BLaER1 treated with 17β-estradiol and CSF1 and Interleukin-3, amounts not matched to agents 10 nM and 100 nM (cell line): ENCODE data around the gene KLHL28.

Source experiments
- H3K27ac ChIP-seq, 11 experiments: shearing (Covaris generic); formaldehyde crosslinking; 2 replicates each; pipeline ENCODE4 v1.8.1; 2022
- H3K27me3 ChIP-seq, 11 experiments: shearing (Covaris generic); formaldehyde crosslinking; 2 replicates each; pipeline ENCODE4 v1.8.1; 2022
- H3K36me3 ChIP-seq, 11 experiments: shearing (Covaris generic); formaldehyde crosslinking; 2 replicates each; pipeline ENCODE4 v1.8.1; 2022
- H3K4me1 ChIP-seq, 10 experiments: shearing (Covaris generic); formaldehyde crosslinking; 2 replicates each; pipeline ENCODE4 v1.8.1; 2022
- H3K4me2 ChIP-seq, 11 experiments: shearing (Covaris generic); formaldehyde crosslinking; 2 replicates each; pipeline ENCODE4 v1.8.1; 2022
- H3K4me3 ChIP-seq, 10 experiments: shearing (Covaris generic); formaldehyde crosslinking; 2 replicates each; pipeline ENCODE4 v1.8.1; 2022
- H3K9ac ChIP-seq, 11 experiments: shearing (Covaris generic); formaldehyde crosslinking; 2 replicates each; pipeline ENCODE4 v1.8.1; 2022
- H3K9me3 ChIP-seq, 11 experiments: shearing (Covaris generic); formaldehyde crosslinking; replicated peaks in 1 of 11; 2 replicates each; pipeline ENCODE4 v1.8.1; 2022
- H4K20me1 ChIP-seq, 11 experiments: shearing (Covaris generic); formaldehyde crosslinking; 2 replicates each; pipeline ENCODE4 v1.8.1; 2022
- Cebpa-rat ChIP-seq, 11 experiments: shearing (Covaris generic); IDR thresholded peaks; 2 replicates each; pipeline ENCODE4 v1.8.1; 2022

Gene KLHL28, protein sequence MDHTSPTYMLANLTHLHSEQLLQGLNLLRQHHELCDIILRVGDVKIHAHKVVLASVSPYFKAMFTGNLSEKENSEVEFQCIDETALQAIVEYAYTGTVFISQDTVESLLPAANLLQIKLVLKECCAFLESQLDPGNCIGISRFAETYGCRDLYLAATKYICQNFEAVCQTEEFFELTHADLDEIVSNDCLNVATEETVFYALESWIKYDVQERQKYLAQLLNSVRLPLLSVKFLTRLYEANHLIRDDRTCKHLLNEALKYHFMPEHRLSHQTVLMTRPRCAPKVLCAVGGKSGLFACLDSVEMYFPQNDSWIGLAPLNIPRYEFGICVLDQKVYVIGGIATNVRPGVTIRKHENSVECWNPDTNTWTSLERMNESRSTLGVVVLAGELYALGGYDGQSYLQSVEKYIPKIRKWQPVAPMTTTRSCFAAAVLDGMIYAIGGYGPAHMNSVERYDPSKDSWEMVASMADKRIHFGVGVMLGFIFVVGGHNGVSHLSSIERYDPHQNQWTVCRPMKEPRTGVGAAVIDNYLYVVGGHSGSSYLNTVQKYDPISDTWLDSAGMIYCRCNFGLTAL

DNA sequence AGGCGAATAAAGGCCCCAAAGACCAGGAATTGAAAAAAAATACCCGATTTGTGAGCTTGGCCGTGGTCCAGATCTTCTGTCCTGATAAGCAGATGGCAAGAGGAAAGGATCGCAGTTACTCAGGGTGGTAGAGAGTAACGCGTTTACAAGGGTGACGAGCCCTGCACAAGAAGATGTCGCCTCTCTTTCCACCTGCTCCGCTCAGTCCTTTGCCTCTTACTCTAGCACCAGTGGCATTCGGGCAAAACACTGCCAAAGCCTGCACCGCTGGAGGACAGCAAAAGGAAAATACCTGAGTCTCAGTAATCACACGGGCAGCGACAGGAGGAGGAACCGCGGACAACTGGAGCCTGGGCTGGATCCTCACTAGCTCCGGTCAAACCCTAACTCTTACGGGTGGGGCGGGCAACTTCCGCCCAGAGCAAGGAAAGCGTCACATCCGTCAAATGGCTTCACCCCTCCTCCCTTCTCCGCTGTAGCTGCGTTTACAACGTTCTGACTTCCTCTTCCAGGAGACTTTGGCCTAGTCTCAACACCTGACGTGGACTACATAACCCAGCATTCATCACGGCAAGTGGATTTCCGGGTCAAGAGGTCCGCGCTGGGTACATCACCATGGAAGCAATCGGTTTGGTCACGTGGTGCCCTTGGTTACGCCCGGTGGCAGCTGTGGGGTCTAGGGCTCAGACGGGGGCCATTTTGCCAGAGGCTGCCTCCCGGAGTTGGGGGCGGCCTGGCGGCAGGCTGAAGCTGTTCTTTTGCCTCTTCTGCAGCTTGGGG lies at the start of gene KLHL28, which contains the start of gene TOGARAM1:
Gene KLHL28 (minus strand): TSS at position 394 of the 780 bp plus-strand sequence. CDS start 16,019 bp downstream, outside the sequence.
Gene TOGARAM1 (plus strand): TSS at position 637 of the 780 bp plus-strand sequence. CDS start 232 bp downstream, outside the sequence.
- Histone ChIP-seq H3K4me1 (peaks cover 23 to 71% (median 40%) of the 10 kb centered on the region in 10 experiments), H3K27ac (peak within 1 kb of the TSS; percentile 73 to 92 (median 79)), H3K27me3 (no peaks in the 10 kb centered on the region), H3K36me3 (peaks cover 0 to 23% (median 4%) of the 10 kb centered on the region in 11 experiments; a peak in 15 of 22 replicates), H4K20me1 (peaks cover 0 to 40% (median 4%) of the 10 kb centered on the region in 11 experiments; a peak in 9 of 22 replicates), H3K9me3 (peaks cover 36 to 48% (median 46%) of the 10 kb centered on the region in 11 experiments), H3K9ac (peak within 1 kb of the TSS; percentile 77 to 91 (median 84)), H3K4me3 (peak within 1 kb of the TSS; percentile 74 to 90 (median 82)), H3K4me2 (peak within 1 kb of the TSS; percentile 77 to 95 (median 88))
- TF ChIP-seq Cebpa-rat (IDR thresholded peaks at IDR 0.05), result no peak

DNA sequence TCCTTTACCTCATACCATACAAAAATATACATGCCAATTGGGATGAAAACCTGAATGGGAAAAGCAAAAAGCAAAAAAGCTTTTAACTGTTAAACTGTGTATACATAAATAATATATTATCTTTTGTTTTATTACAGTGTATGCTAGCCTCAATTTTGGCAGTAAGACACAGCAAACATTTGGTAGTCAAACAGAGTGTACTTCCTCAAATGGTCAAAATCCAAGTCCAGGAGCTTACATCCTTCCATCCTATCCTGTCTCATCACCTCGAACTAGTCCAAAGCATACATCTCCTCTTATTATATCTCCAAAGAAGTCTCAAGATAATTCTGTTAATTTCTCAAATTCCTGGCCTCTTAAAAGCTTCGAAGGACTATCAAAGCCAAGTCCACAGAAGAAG lies 42.2 kb upstream of the KLHL28 start:
- peaks cover under 1 to 37% (median 14%) of the 10 kb centered on the region in 11 experiments; a peak in 14 of 22 replicates for H3K36me3 ChIP-seq
- no peak overlapping the region for H3K4me2 ChIP-seq
- H3K4me1 ChIP-seq, result no peaks in the 10 kb centered on the region
- no peak for TF ChIP-seq Cebpa-rat (IDR thresholded peaks at IDR 0.05)
- no peak overlapping the region for H3K9ac ChIP-seq
- no peaks in the 10 kb centered on the region for H4K20me1 ChIP-seq
- H3K4me3 ChIP-seq, result no peak overlapping the region
- H3K27ac ChIP-seq, result no peak overlapping the region
- no peaks in the 10 kb centered on the region for H3K27me3 ChIP-seq
- no peaks in the 10 kb centered on the region for H3K9me3 ChIP-seq

DNA sequence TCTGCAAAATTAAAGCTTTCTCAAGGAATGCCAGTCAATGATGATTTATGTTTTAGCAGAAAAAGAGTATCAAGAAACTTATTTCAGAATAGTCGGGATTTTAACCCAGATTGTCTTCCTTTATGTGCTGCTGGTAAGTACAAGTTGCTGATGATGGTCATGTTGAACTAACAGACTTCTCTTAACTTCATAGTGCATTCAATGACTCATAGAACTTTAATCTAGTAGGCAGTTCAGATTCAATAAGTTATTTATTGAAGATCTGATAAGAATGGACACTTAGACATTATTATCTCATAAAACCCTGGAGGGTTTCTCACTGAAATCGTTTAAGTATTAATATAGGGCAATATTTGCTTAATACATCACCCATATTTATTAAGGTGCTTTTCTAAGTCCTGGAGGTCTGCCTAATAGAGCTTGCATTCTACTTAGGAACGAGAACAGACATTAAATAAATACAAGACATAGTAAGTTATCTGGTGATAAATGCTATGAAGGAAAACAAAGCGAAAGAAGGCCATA lies 34.1 kb upstream of the KLHL28 start:
- no peak overlapping the region for H3K27ac ChIP-seq
- H3K9me3 ChIP-seq, result peaks cover 0 to 9% (median 8%) of the 10 kb centered on the region in 11 experiments; a peak in 11 of 22 replicates
- H3K36me3 ChIP-seq, result peaks cover 12 to 40% (median 25%) of the 10 kb centered on the region in 11 experiments; a peak in 21 of 22 replicates
- no peak overlapping the region for H3K9ac ChIP-seq
- H3K4me3 ChIP-seq, result no peak overlapping the region
- H3K4me1 ChIP-seq, result no peaks in the 10 kb centered on the region
- no peak for TF ChIP-seq Cebpa-rat (IDR thresholded peaks at IDR 0.05)
- no peaks in the 10 kb centered on the region for H4K20me1 ChIP-seq
- H3K27me3 ChIP-seq, result no peaks in the 10 kb centered on the region
- no peak overlapping the region for H3K4me2 ChIP-seq

DNA sequence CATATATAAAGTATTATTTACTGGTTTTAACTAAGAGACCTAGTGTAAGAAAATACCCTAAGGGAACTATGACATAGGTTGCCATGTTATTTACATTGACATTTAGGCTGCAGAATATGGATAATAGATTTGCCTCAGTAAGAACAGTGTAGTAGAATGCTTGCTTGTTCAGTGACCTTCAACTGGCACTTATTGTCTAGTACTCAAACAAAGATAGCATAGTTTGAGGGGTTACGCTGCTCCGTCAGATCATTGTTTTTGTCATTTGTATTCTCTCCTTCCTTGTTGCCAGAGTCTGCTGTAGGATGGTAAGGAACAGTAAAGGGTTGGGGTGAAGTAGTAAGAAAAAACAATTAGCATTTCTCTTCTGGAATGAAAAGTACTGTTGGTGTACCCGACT lies 33.4 kb upstream of the KLHL28 start:
- Histone ChIP-seq H3K4me1 (peaks cover 0 to under 1% (median 0%) of the 10 kb centered on the region in 10 experiments; a peak in 1 of 20 replicates), H3K9ac (no peak overlapping the region), H3K4me3 (no peak overlapping the region), H3K27ac (no peak overlapping the region), H3K27me3 (no peaks in the 10 kb centered on the region), H3K4me2 (no peak overlapping the region), H4K20me1 (no peaks in the 10 kb centered on the region), H3K36me3 (peaks cover 11 to 34% (median 21%) of the 10 kb centered on the region in 11 experiments; a peak in 21 of 22 replicates), H3K9me3 (peaks cover 0 to 12% (median 8%) of the 10 kb centered on the region in 11 experiments; a peak in 13 of 22 replicates)
- TF ChIP-seq Cebpa-rat (IDR thresholded peaks at IDR 0.05), result no peak

DNA sequence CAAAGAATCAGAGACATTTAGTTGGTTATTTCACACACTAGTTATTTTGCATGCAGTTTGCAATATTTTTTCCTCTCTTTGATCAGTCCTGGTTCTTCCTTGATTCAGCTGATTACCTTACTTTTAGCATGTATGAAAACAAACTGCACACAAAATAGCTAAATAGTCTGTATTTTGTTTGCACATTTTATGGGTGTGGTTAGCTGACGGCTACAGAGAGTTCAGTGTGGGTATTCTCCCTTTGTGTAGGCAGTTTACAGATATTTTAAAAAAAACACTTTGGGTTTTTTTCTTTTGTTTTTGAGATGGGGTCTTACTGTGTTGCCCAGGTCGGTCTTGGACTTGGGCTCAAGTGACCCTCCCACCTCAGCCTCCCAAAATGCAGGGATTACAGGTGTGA lies 28.8 kb upstream of the KLHL28 start:
- Histone ChIP-seq H4K20me1 (no peaks in the 10 kb centered on the region), H3K4me1 (peaks cover 13 to 21% (median 19%) of the 10 kb centered on the region in 10 experiments), H3K27me3 (no peaks in the 10 kb centered on the region), H3K4me3 (no peak overlapping the region), H3K9me3 (peaks cover 5 to 30% (median 15%) of the 10 kb centered on the region in 11 experiments; a peak in 20 of 22 replicates), H3K4me2 (no peak overlapping the region), H3K9ac (no peak overlapping the region), H3K36me3 (peaks cover 0 to 7% (median 0%) of the 10 kb centered on the region in 11 experiments; a peak in 5 of 22 replicates), H3K27ac (no peak overlapping the region)
- TF ChIP-seq Cebpa-rat (IDR thresholded peaks at IDR 0.05), result no peak

DNA sequence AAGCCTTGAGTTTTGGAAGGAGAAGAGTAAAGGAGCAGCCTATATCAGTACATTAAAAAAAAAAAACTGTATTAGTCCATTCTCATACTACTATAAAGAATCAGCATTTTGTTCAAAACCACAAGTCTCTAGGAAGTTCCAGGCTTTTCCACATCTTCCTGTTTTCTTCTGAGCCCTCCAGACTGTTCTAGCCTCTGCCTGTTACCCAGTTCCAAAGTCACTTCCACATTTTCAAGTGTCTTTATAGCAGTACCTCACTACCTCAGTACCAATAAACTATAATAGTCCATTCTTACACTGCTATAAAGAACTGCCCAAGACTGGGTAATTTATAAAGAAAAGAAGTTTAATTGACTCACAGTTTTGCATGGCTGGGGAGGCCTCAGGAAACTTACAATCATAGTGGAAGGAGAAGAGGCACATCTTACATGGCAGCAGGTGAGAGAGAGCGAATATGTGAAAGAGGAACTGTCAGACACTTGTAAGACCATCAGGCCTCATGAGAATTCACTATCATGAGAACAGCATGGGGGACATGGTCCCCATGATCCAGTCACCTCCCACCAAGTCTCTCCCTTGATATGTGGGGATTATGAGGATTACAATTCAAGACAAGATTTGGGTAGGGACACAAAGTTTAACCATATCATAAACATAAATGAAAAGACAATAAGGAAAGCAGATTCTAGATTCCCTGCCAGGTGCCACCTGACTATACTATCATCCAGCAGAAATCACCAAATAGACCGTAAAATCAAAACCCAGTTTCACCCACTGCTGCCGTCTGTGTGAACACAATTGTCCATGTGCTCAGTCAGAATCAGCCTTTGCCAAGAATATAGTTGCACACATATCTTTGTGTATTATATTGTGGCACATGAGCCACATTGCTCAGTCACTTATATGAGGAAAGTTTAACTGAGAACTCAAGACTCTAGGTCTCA lies 28.0 kb upstream of the KLHL28 start:
- H3K4me2 ChIP-seq, result peak overlapping the region in 10 of 11 experiments; percentile 5 to 94 (median 55); a peak in 13 of 22 replicates
- no peak for TF ChIP-seq Cebpa-rat (IDR thresholded peaks at IDR 0.05)
- H3K4me1 ChIP-seq, result peaks cover 13 to 22% (median 19%) of the 10 kb centered on the region in 10 experiments
- H3K9me3 ChIP-seq, result peaks cover 9 to 34% (median 20%) of the 10 kb centered on the region in 11 experiments; a peak in 20 of 22 replicates
- no peak overlapping the region for H3K27ac ChIP-seq
- peaks cover 0 to 11% (median 0%) of the 10 kb centered on the region in 11 experiments; a peak in 7 of 22 replicates for H3K36me3 ChIP-seq
- H3K4me3 ChIP-seq, result no peak overlapping the region
- H3K27me3 ChIP-seq, result no peaks in the 10 kb centered on the region
- H3K9ac ChIP-seq, result no peak overlapping the region
- no peaks in the 10 kb centered on the region for H4K20me1 ChIP-seq

DNA sequence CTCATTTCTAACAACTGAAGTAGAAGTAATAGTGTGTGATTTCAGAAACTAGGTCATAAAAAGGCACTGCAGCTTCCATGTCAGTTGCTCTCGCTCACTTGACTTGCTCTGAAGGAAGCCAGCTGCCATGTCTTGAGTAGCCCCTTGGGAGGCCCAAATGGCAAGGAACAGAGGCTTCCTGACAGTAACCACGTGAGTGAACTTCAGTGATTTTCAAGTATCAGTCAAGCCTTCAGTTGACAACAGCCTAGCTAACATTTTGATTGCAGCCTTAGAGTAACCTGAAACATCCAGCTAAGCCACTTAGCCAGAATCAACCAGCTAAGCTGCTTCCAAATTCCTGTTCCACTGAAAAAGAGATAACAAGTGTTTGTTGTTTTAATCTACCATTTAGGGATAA lies 26.9 kb upstream of the KLHL28 start:
- Histone ChIP-seq H3K27me3 (no peaks in the 10 kb centered on the region), H3K4me3 (no peak overlapping the region; a peak in 1 of 20 replicates), H3K9me3 (peaks cover 9 to 34% (median 20%) of the 10 kb centered on the region in 11 experiments; a peak in 20 of 22 replicates), H4K20me1 (no peaks in the 10 kb centered on the region), H3K9ac (no peak overlapping the region), H3K27ac (peak overlapping the region in 3 of 11 experiments; percentile 5 to 41 (median 8); a peak in 3 of 22 replicates), H3K4me1 (peaks cover 13 to 24% (median 19%) of the 10 kb centered on the region in 10 experiments), H3K4me2 (peak overlapping the region; percentile 29 to 94 (median 55)), H3K36me3 (peaks cover 0 to 5% (median 0%) of the 10 kb centered on the region in 11 experiments; a peak in 4 of 22 replicates)
- TF ChIP-seq Cebpa-rat (IDR thresholded peaks at IDR 0.05), result no peak
